Activated CD4-positive, alpha-beta T cell treated with anti-CD3 and anti-CD28 coated beads, Interleukin-2, amount 50 U/mL, for 24 hours (primary cell): ENCODE data around the gene ZNF362.

Source experiments
- DNase-seq, 2 donors: peaks; one replicate each; pipeline ENCODE4 v3.0.0-alpha.2; 2020; ENCODE audit warnings: low read depth in 1 of 2, low spot score in 1 of 2

The ZNF362 gene

GRCh38 chr1:33267468-33268205 is 11.3 kb downstream of the ZNF362 start:
- no peak for DNase-seq

- DNase-seq = no peak
Measured at GRCh38 chr1:33268457-33268856, 12.2 kb downstream of the ZNF362 start.

- DNase-seq = no peak
Measured at GRCh38 chr1:33268927-33269610, 12.8 kb downstream of the ZNF362 start.

- no peak for DNase-seq
Measured at GRCh38 chr1:33269621-33270020, 13.3 kb downstream of the ZNF362 start.

- DNase-seq = no peak
Measured at GRCh38 chr1:33270379-33270778, 14.1 kb downstream of the ZNF362 start.

- no peak for DNase-seq
Measured at GRCh38 chr1:33270808-33271465, 14.6 kb downstream of the ZNF362 start.

- no peak for DNase-seq
Measured at GRCh38 chr1:33271666-33272505, 15.6 kb downstream of the ZNF362 start.

GRCh38 chr1:33272509-33272908 is 16.2 kb downstream of the ZNF362 start:
- no peak for DNase-seq

- no peak for DNase-seq
Measured at GRCh38 chr1:33272930-33273329, 16.6 kb downstream of the ZNF362 start.

- DNase-seq = no peak
Measured at GRCh38 chr1:33273406-33273805, 17.1 kb downstream of the ZNF362 start.

- DNase-seq = no peak
Measured at GRCh38 chr1:33273961-33274371, 17.7 kb downstream of the ZNF362 start.

GRCh38 chr1:33274446-33274845 is 18.2 kb downstream of the ZNF362 start:
- no peak for DNase-seq

GRCh38 chr1:33275195-33275594 is 18.9 kb downstream of the ZNF362 start:
- no peak for DNase-seq

- DNase-seq = no peak
Measured at GRCh38 chr1:33275706-33276572, 19.6 kb downstream of the ZNF362 start.

- DNase-seq = no peak
Measured at GRCh38 chr1:33276573-33277298, 20.4 kb downstream of the ZNF362 start.

- DNase-seq = no peak
Measured at GRCh38 chr1:33277488-33278084, 21.3 kb downstream of the ZNF362 start.

GRCh38 chr1:33280091-33280661 is 23.9 kb downstream of the ZNF362 start:
- DNase-seq = no peak

- no peak for DNase-seq
Measured at GRCh38 chr1:33281554-33282303, 25.4 kb downstream of the ZNF362 start.
